Type B pancreatic cell (in vitro differentiated cells): ENCODE data around the gene NPPB. TPM values are rescaled to one million over a fixed set of nuclear protein-coding genes. Genes with fewer than 3 reads are reported as not detected.

Experiments
- DNase-seq: peaks from one replicate; pipeline ENCODE4 v3.0.0; 2021; ENCODE audit warnings: mixed read lengths; ENCODE audit not compliant: unreplicated experiment; ENCODE audit errors: extremely low spot score
- H3K27ac Mint-ChIP-seq: 2 replicates; pipeline ENCODE4 v1.8.0; 2021; ENCODE audit warnings: mild to moderate bottlenecking, mixed read lengths
- H3K27me3 Mint-ChIP-seq: 2 replicates; pipeline ENCODE4 v1.8.0; 2021; ENCODE audit warnings: mixed read lengths
- H3K36me3 Mint-ChIP-seq: 2 replicates; pipeline ENCODE4 v1.8.0; 2021; ENCODE audit warnings: mixed read lengths
- H3K4me1 Mint-ChIP-seq: one replicate; pipeline ENCODE4 v1.8.0; 2021; ENCODE audit warnings: mixed read lengths; ENCODE audit not compliant: unreplicated experiment
- H3K4me3 Mint-ChIP-seq: 2 replicates; pipeline ENCODE4 v1.8.0; 2021; ENCODE audit warnings: mild to moderate bottlenecking, mixed read lengths
- H3K9me3 Mint-ChIP-seq: 2 replicates; pipeline ENCODE4 v1.8.0; 2021; ENCODE audit warnings: mixed read lengths
- CTCF ChIP-seq: fragments of 200-600 bp; sonication (generic); conservative IDR thresholded peaks from 2 replicates; pipeline ENCODE4 v1.5.0; 2021; ENCODE audit warnings: antibody characterized with exemption, mild to moderate bottlenecking
- total RNA-seq: library from RNA; stranded (reverse); gene quantifications from 2 replicates; pipeline ENCODE4 v1.2.1, GENCODE V29; 2021; ENCODE audit warnings: low replicate concordance

The NPPB gene
- total RNA-seq, 1 donor from 2014 or later, result 1.7 TPM

GRCh38 chr1:11854519-11854918 is 4.2 kb downstream of the NPPB start:
- Mint-ChIP-seq H3K4me3 (no peak overlapping the region), H3K27me3 (peaks cover 54% of the 10 kb centered on the region), H3K9me3 (no peaks in the 10 kb centered on the region), H3K4me1 (no peaks in the 10 kb centered on the region), H3K27ac (no peak overlapping the region), H3K36me3 (peaks cover 3% of the 10 kb centered on the region)
- DNase-seq, result no peak
- TF ChIP-seq CTCF, result no peak

- no peaks in the 10 kb centered on the region for H3K9me3 Mint-ChIP-seq
- no peak overlapping the region for H3K27ac Mint-ChIP-seq
- H3K36me3 Mint-ChIP-seq, result peaks cover 3% of the 10 kb centered on the region
- DNase-seq, result no peak
- H3K4me3 Mint-ChIP-seq, result no peak overlapping the region
- peaks cover 21% of the 10 kb centered on the region for H3K27me3 Mint-ChIP-seq
- H3K4me1 Mint-ChIP-seq, result no peaks in the 10 kb centered on the region
- TF ChIP-seq CTCF, result no peak
Observed at GRCh38 chr1:11851180-11851579, 7.6 kb downstream of the NPPB start.

- no peaks in the 10 kb centered on the region for H3K4me1 Mint-ChIP-seq
- H3K9me3 Mint-ChIP-seq, result no peaks in the 10 kb centered on the region
- no peak overlapping the region for H3K4me3 Mint-ChIP-seq
- no peak overlapping the region for H3K27ac Mint-ChIP-seq
- H3K36me3 Mint-ChIP-seq, result peaks cover 8% of the 10 kb centered on the region
- TF ChIP-seq CTCF, result no peak
- DNase-seq, result no peak
- H3K27me3 Mint-ChIP-seq, result peaks cover 20% of the 10 kb centered on the region
Observed at GRCh38 chr1:11850156-11850555, 8.6 kb downstream of the NPPB start.

GRCh38 chr1:11848373-11848700 is 10.4 kb downstream of the NPPB start:
- H3K27me3 Mint-ChIP-seq, result peaks cover 9% of the 10 kb centered on the region
- no peak overlapping the region for H3K27ac Mint-ChIP-seq
- TF ChIP-seq CTCF, result no peak
- H3K4me3 Mint-ChIP-seq, result no peak overlapping the region
- H3K36me3 Mint-ChIP-seq, result peaks cover 15% of the 10 kb centered on the region
- H3K9me3 Mint-ChIP-seq, result no peaks in the 10 kb centered on the region
- no peaks in the 10 kb centered on the region for H3K4me1 Mint-ChIP-seq
- DNase-seq, result no peak

- peaks cover 15% of the 10 kb centered on the region for H3K36me3 Mint-ChIP-seq
- H3K27me3 Mint-ChIP-seq, result peaks cover 5% of the 10 kb centered on the region
- no peaks in the 10 kb centered on the region for H3K4me1 Mint-ChIP-seq
- H3K9me3 Mint-ChIP-seq, result no peaks in the 10 kb centered on the region
- no peak within 1 kb of the TSS for H3K27ac Mint-ChIP-seq
- no peak for TF ChIP-seq CTCF
- no peak for DNase-seq
- no peak within 1 kb of the TSS for H3K4me3 Mint-ChIP-seq
Observed at GRCh38 chr1:11847667-11848372, 10.9 kb downstream of the NPPB start, which contains the start of gene NPPA. Gene NPPA (minus strand): TSS chr1:11847783. CDS start chr1:11847684, 99 bp downstream.
